Left renal cortex interstitium (tissue), 4 donors: Measurements from ENCODE around the gene CENATAC. TPM values are rescaled to one million over a fixed set of nuclear protein-coding genes. Genes with fewer than 3 reads are reported as not detected.
A peak's percentile ranks its signal among the peaks of the same experiment; 100 is the strongest.
"Not testable (repeated sequence)": the region's sequence is repeated elsewhere in the genome, so short reads cannot be mapped to it uniquely, and the experiment has no call there.

Experiments
- DNase-seq, 4 donors: peaks; one replicate each; pipeline ENCODE4 v3.0.0-alpha.2; 2013; ENCODE audit warnings: low read depth in 4 of 4, low spot score in 2 of 4, missing footprints in 1 of 4
- polyA plus RNA-seq, 4 donors: library from polyadenylated mRNA; unstranded; fragments of 120-200 nt; gene quantifications; one replicate each; pipeline ENCODE4 v1.2.1, GENCODE V29; 2013; ENCODE audit not compliant: insufficient read length in 4 of 4

CENATAC gene, protein sequence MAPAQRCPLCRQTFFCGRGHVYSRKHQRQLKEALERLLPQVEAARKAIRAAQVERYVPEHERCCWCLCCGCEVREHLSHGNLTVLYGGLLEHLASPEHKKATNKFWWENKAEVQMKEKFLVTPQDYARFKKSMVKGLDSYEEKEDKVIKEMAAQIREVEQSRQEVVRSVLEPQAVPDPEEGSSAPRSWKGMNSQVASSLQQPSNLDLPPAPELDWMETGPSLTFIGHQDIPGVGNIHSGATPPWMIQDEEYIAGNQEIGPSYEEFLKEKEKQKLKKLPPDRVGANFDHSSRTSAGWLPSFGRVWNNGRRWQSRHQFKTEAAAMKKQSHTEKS
- polyA plus RNA-seq: 10 to 100 TPM; 12.8 to 55.5 (median 27.3) TPM

DNA sequence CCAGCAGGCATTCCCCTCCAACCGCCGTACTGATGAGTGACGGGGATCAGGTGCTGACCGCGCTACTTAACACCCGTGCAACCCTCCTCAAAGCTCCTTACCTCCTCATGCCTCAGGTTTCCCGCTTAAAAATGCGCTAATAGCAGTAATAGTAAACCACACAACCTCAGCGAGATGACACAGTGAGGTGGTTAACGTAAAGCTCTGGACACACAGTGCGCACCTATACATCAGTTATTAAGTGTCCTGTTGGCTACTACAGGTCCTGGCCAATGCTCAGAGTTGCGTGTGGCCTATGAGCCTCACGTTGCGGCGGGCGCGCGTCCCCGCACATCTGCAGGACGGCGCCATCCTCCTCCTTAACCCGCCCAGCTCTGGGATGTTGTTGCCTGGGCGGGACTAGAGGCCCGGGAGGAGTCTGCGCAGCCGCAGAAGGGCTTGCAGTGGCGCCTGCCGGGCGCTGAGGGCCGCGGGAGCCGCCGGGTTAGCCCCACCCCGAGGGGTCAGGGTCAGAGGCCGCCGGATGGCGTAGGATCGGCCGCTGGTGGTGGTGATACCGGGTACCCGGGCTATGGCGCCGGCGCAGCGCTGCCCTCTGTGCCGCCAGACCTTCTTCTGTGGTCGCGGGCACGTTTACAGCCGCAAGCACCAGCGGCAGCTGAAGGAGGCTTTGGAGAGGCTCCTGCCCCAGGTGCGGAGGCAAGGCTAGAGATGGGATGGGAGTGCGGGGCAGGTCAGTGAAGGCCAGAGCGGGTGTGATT lies at the start of gene CENATAC:
TSS of gene CENATAC (plus strand) at position 512 of the 761 bp plus-strand sequence. CDS start at position 572, 60 bp downstream.
- peak in 3 of 4 donors; percentile 76 to 86 (median 83) for DNase-seq

DNA sequence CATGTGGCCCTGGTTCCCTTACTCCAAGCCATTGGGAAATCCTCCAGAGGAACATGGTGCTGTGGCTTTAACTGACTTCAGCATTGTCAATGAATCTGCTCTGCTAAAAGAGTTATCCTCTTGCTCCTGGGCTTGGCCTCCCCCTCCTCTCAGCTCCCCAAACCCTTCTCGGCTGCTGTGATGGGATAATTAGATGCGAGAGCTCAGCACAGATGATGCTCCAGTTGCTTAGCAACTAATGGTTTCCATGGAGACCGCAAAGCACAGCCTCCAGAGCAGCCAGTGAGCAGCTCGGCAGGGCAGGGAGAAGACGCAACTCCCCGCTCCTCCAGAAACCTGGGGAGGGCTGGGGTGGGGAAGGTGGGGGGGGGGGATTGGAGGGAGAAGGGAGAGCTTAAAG lies 44.7 kb upstream of the CENATAC start:
- DNase-seq: no peak

DNA sequence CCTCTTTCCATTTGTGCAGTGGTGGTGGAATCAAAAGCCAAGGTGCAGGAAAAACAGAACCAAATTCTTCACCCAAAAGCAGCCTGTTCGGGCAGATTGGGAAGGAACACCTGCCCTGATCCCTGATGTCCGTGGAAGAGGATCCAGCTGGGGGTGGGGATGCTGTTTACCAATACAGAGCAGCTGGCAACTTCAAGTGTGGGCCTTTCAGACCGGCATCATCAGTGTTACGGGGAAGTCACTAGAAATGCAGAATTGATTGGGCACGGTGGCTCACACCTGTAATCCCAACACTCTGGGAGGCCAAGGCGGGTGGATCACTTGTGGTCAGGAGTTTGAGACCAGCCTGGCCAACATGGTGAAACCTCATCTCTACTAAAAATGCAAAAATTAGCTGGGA lies 44.0 kb upstream of the CENATAC start:
- DNase-seq: not testable (repeated sequence)

DNA sequence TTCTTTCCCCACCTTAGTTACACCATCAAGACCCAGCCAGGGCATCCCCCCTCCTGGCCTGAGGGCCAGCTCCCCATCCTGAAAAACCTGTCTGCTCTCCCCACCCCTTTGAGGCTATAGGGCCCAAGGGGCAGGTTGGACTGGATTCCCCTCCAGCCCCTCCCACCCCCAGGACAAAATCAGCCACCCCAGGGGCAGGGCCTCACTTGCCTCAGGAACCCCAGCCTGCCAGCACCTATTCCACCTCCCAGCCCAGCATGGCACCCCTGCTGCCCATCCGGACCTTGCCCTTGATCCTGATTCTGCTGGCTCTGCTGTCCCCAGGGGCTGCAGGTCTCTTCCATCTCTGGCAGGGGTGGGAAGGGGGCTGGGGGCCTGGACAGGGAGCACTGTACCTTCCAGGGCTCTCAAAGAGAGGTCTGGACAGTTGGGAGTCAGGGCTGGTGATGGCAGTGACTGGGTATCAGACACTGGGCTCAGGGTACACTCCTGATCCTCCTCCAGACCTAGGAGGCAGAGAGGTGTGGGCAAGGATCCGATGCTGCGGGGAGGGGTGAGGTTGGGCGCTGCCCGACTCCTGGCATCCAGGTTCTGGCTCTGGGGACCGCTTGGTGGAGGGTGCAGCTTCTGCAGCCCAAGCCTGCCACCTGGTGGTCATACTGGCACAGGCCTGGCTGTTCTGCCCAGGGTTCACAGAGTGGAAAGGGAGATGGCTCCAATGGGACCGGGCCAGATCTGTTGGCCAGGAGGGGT lies 41.7 kb upstream of the CENATAC start, which contains the start of gene UPK2:
TSS of gene UPK2 (plus strand) at position 205 of the 753 bp plus-strand sequence. CDS start at position 258, 53 bp downstream.
- DNase-seq: peak in 3 of 4 donors; percentile 36 to 62 (median 60)

DNA sequence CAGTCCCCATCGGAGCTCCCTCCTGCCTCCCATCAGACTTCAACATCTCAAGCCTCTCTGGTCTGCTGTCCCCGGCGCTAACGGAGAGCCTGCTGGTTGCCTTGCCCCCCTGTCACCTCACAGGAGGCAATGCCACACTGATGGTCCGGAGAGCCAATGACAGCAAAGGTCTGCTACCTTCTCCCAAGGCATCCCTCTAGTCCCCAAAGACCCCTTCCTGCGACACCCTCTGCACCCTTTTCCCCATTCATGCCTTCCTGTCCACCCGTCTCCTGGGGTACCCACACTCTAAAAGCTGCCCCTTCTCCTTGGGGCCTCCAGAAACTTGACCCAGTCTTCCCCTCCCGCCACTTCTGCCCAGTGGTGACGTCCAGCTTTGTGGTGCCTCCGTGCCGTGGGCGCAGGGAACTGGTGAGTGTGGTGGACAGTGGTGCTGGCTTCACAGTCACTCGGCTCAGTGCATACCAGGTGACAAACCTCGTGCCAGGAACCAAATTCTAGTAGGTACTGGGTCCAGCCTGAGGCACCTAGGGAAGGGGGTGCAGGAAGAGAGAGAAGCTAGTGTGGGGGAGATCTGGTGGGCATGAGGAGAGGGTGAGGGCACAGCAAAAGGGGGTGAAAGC lies 41.0 kb upstream of the CENATAC start:
- no peak for DNase-seq

DNA sequence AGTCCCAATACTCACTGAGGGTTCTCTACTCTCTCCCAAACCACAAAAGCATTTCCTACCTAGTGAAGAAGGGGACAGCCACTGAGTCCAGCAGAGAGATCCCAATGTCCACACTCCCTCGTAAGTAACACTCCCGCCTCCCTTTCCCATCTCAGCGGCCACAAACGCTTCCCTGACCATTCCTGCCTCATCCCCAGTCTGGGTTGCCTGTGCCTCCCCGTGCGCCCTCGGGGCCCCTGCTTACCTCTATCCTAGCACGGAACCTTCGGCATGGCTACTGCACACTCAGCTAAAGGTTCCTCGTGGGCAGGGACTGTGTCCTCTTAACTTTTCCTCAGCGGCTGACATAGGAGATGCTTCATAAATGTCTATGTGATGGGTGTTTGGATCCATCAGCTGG lies 40.4 kb upstream of the CENATAC start:
- DNase-seq: no peak

DNA sequence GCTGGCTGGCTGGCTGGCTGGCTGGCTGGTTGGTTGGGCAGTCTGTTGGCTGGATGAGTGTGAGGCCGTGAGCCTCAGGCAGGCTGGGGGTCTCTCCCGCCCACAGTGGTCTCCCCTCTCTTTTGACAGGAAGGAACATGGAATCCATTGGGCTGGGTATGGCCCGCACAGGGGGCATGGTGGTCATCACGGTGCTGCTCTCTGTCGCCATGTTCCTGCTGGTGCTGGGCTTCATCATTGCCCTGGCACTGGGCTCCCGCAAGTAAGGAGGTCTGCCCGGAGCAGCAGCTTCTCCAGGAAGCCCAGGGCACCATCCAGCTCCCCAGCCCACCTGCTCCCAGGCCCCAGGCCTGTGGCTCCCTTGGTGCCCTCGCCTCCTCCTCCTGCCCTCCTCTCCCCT lies 40.0 kb upstream of the CENATAC start:
- no peak for DNase-seq

DNA sequence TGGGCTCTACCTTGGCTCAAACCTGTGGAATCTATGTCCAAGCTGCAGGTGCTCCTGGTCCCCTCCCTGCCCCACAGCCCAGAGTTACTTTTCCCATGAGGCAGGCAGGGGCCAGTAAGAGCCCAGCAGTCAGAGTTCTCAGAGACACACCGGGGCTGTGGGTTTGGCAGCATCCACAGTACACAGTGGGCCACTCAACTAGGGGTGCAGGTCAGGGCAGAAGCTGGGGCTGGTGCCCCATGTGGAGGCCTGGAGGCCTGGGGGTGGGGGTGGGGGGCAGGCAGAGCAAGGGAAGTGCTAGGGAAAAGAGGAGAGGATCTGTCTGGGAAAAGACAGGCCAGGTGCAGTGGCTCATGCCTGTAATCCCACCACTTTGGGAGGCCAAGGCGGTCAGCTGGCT lies 39.4 kb upstream of the CENATAC start:
- no peak for DNase-seq

DNA sequence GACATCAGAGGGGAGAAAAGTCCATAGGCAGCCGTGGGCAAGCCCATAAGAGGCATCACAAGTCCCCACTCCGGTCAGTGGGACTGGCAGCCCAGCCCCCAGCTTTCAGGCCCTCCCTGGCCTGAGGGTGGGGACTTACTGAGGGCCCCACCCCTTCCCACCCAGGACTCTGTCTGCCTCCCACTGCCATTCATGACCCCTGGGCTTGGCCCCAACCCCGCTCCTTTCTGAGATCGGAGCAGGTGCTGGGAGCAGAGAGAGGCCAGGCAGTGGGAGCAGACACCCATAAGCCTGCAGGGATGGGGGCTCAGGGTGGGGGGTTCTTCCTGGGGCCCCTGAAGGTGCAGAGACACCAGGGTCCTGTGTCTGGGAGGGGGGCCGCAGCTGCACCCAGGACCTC lies 36.7 kb upstream of the CENATAC start:
- DNase-seq: no peak

DNA sequence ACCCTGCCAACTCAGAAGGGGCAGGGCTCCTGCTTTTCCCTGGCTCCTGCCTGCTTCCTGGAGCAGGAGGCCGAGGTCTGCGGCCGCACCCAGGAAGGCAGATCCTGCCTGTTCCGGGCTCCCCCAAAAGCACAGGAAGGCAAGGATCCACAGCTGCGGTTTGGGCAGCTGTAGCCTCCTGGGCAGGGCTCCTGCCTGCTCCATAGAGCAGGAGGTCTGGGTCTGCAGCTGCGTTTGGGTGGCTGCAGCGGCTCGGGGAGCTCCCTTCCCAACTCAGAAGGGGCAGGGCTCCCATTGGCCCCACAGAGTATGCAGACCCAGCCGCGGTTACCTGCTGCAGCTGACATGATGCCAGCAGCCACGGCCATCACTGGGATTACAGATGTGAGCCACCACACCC lies 36.3 kb upstream of the CENATAC start:
- DNase-seq: no peak

DNA sequence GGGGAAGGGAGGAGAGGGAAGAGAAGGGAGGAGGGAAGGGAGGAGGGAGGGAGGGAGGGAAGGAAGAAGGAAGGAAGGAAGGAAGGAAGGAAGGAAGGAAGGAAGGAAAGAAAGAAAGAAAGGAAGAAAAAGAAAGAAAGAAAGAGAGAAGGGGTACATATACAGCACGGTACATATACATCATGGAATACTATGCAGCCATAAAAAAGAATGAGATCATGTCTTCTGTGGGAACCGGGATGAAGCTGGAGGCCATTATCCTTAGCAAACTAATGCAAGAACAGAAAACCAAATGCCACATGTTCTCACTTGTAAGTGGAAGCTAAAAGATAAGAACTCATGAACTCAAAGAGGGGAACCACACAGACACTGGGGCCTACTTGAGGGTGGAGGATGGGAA lies 28.4 kb upstream of the CENATAC start:
- not testable (repeated sequence) for DNase-seq

DNA sequence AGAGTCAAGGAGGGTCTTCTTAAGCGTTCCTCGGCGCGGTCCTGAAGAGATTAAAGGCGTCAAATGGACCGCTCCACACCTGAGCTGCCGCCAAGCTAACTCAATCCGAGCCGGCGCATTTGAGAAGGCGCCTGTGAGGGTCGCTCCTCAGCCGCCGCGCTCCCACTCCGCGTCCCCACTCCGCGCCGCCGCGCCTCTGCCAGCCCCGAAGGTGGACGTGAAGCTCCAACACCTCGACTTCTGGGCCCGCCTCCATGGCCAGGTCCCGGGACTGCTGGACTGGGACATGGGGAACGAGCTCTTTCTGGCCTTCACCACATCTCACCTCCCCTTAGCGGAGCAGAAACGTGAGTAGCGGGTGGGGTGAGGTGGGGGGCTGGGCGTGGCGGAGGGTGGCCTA lies 26.3 kb upstream of the CENATAC start, which contains the start of gene FOXR1:
TSS of gene FOXR1 (plus strand) at position 116 of the 400 bp plus-strand sequence. CDS start at position 287, 171 bp downstream.
- no peak for DNase-seq

DNA sequence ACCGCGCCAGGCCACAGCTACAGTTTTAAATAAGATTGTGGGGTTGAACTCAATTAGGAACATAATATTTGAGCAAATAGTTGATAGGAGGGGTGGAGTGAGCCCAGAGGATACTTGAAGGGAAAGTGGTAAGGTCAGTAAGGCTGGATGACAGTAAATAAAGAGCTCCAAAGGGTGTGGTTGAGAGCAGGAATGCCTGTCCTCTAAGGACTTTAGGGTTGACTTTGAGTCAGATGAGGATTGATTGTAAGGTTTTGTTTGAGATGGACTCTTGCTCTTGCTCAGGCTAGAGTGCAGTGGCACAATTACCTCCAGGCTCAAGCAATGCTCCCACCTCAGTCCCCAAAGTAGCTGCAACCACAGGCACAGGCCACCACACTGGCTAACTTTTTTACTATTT lies 24.0 kb upstream of the CENATAC start:
- no peak for DNase-seq

DNA sequence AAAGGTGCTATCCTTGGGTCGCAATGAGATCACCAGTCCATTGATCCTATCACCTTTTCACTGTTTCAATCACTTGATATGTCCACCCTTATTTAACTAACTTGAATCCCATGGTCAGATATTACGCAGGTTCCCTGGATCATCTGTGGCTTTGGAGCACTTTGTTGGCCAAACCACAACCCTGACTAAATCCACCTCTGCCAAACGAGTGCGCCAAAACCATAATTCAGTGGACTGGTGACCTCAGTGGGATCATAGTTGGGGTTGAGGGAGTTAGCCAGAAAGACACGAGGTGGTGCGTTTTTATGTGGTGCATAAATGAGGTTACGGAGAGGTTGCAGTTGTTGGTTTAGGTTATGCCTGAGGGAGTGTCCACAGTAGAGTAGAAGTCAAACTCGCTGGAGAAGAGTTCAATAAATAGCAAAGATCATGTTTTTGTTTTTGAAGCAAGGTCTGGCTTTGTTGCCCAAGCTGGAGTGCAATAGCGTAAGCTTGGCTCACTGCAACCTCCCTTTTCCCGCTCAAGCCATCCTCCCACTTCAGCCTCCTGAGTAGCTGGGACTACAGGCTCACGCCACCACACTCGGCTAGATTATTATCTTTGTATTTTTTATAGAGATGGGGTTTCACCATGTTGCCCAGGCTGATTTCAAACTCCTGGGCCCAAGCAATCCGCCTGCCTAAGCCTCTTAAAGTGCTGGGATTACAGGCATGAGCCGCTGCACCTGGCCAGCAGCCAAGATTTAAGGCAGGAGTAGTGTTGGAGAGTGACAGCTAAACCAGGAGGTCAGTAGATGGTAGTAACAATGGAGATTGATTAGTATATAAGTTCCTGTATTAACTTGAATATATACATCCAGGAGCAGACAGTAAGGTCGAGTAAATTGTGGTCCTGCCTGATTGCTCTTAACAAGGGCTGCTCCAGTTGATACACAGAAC lies 21.9 kb upstream of the CENATAC start:
- DNase-seq: no peak

DNA sequence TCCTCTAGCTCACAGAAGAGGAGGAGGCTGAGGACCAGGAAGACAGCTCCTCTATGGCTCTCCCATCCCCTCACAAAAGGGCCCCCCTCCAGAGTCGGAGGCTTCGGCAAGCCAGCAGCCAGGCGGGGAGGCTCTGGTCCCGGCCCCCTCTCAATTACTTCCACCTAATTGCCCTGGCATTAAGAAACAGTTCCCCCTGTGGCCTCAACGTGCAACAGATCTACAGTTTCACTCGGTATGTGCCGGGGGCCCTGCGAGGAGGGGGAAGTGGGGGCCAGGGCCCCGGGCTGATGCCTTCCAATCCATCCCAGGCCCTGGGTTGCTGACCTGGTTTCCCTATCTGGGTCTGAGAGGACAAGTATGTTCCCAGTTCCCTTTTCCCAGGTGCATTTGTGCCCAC lies 18.5 kb upstream of the CENATAC start:
- DNase-seq: no peak

DNA sequence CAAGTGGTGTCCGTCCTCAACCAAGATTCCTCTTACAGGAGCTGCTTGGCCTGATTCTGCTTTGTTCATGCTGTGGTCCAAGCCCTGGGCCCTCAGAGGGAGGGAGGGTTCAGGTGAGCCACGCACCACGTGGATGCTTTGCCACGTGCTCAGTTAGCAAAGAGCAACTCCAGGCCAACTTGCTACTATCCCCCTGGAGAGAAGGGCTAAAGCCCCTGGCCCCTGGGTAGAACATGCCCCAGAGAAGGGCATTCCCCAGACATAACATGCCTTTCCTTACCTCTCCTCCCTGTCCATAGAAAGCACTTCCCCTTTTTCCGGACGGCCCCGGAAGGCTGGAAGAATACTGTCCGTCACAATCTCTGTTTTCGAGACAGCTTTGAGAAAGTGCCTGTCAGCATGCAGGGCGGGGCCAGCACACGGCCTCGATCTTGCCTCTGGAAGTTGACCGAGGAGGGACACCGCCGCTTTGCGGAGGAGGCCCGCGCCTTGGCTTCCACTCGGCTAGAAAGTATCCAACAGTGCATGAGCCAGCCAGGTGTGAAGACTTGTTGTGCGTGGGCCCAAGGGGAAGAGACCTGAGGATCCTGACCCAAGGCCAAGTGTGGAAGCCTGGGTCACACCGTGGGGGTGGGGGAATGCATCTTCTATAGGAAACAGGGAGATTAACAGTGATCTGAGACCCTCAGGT lies 17.6 kb upstream of the CENATAC start:
- no peak for DNase-seq

DNA sequence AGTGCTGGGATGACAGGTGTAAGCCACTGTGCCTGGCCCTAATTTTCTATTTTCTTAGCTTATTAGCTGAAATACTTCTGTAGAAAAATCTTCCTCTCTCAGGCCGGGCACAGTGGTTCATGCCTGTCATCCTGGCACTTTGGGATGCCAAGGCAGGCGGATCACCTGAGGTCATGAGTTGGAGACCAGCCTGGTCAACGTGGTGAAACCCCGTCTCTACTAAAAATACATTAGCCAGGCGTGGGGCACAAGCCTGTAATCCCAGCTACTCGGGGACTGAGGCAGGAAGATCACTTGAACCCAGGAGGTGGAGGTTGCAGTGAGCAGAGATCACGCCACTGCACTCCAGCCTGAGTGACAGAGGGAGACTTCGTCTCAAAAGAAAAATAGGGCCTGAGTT lies 13.6 kb upstream of the CENATAC start:
- DNase-seq: not testable (repeated sequence)

DNA sequence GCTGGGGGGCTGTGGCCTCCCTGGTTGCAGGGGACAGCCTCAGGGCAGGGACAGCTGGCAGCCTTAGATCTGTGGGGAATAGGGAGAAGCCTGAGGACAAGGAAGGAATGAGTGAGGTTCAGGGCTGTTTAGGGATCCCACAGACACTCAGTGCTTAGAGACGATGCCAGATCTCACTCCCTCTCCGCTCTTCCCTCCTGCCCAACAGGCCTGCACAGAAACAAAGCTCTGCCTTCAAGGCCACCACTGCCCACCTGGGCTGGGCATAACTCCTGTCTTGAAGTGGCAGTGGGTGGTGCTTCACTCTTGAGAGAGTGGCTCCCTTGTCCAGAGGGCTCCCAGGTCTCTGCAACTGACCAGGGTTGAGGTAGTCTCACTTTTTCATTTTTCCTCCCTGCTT lies 13.1 kb upstream of the CENATAC start:
- DNase-seq: no peak

DNA sequence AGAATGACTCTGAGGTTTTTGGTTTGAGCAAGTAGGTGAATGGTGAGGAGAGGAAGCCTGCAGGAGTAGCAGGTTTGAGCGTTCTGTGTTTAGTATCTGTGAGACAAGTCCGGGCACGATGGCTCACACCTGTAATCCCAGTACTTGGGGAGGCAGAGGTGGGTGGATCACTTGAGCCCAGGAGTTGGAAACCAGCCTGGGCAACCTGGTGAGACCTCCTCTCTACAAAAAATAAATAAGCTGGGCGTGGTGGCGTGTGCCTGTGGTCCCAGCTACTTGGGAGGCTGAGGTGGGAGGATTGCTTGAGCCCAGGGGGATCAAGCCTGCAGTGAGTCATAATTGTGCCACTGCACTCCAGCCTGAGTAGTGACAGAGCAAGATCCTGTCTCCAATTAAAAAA lies 9.7 kb upstream of the CENATAC start:
- no peak for DNase-seq
